HG03159 (cell line): ENCODE data around the gene TSSK6.

Source experiments
- ATAC-seq: cut with Tn5 transposase; IDR thresholded peaks from one replicate; pipeline ENCODE4 v1.9.1; 2021; ENCODE audit warnings: mild to moderate bottlenecking, moderate library complexity; ENCODE audit not compliant: unreplicated experiment

The TSSK6 gene

GRCh38 chr19:19507354-19507753 lies 8.0 kb downstream of the TSSK6 start:
- ATAC-seq, result no peak

GRCh38 chr19:19506592-19506991 lies 8.8 kb downstream of the TSSK6 start:
- no peak for ATAC-seq

GRCh38 chr19:19505669-19506326 lies 9.6 kb downstream of the TSSK6 start:
- no peak for ATAC-seq

- ATAC-seq, result no peak
These were observed 10.3 kb downstream of the TSSK6 start for GRCh38 chr19:19504754-19505668.

- no peak for ATAC-seq
These were observed 12.3 kb downstream of the TSSK6 start for GRCh38 chr19:19502808-19503602.

GRCh38 chr19:19502281-19502680 lies 13.1 kb downstream of the TSSK6 start:
- no peak for ATAC-seq

GRCh38 chr19:19501798-19502197 lies 13.6 kb downstream of the TSSK6 start:
- ATAC-seq, result no peak

- ATAC-seq, result no peak
These were observed 14.2 kb downstream of the TSSK6 start for GRCh38 chr19:19500975-19501644.

GRCh38 chr19:19499272-19499995 lies 15.9 kb downstream of the TSSK6 start:
- ATAC-seq, result no peak

- no peak for ATAC-seq
These were observed 16.9 kb downstream of the TSSK6 start for GRCh38 chr19:19498255-19498991.

- ATAC-seq, result no peak
These were observed 19.4 kb downstream of the TSSK6 start for GRCh38 chr19:19495614-19496603.

- no peak for ATAC-seq
These were observed 21.4 kb downstream of the TSSK6 start for GRCh38 chr19:19493841-19494546.

- no peak for ATAC-seq
These were observed 23.2 kb downstream of the TSSK6 start for GRCh38 chr19:19492026-19492610.

- no peak for ATAC-seq
These were observed 23.9 kb downstream of the TSSK6 start for GRCh38 chr19:19491321-19492025.

- ATAC-seq, result no peak
These were observed 25.0 kb downstream of the TSSK6 start for GRCh38 chr19:19490214-19490968.

- ATAC-seq, result no peak
These were observed 25.5 kb downstream of the TSSK6 start for GRCh38 chr19:19489804-19490204.
